Thyroid gland (tissue), 4 donors: Measurements from ENCODE around the gene AATF. TPM values are rescaled to one million over a fixed set of nuclear protein-coding genes. Genes with fewer than 3 reads are reported as not detected.

Experiments used
- DNase-seq, 2 donors: peaks; one replicate each; pipeline ENCODE4 v3.0.0-alpha.2; 2019
- H3K27ac ChIP-seq, 3 donors: fragments of 200-600 bp; sonication (generic); 1 replicate in 2 of 3; 2 replicates in 1 of 3; pipeline ENCODE4 v1.5.1; 2016 to 2019; ENCODE audit warnings: mild to moderate bottlenecking in 1 of 3, moderate library complexity in 1 of 3
- H3K27me3 ChIP-seq: fragments of 200-600 bp; sonication (generic); one replicate; pipeline ENCODE4 v1.5.1; 2019
- H3K36me3 ChIP-seq, 2 donors: fragments of 200-600 bp; sonication (generic); one replicate each; pipeline ENCODE4 v1.5.1; 2016 to 2019
- H3K4me1 ChIP-seq, 2 donors: fragments of 200-600 bp; sonication (generic); one replicate each; pipeline ENCODE4 v1.5.1; 2017 to 2019
- H3K4me3 ChIP-seq, 3 donors: fragments of 200-600 bp; sonication (generic); replicated peaks in 1 of 3; 1 replicate in 2 of 3; 2 replicates in 1 of 3; pipeline ENCODE4 v1.5.1; 2016; ENCODE audit warnings: mild to moderate bottlenecking in 1 of 3
- H3K9me3 ChIP-seq: fragments of 200-600 bp; sonication (generic); one replicate; pipeline ENCODE4 v1.5.1; 2017
- CTCF ChIP-seq, 6 experiments: fragments of 200-600 bp in 3 of 6; fragments of 450-650 bp in 3 of 6; sonication (generic) in 3 of 6; IDR thresholded peaks; one replicate each; pipeline ENCODE4 v1.5.1; 2016 to 2019; ENCODE audit warnings: antibody characterized with exemption in 6 of 6, mild to moderate bottlenecking in 2 of 6, inconsistent platforms in 1 of 6, moderate library complexity in 1 of 6
- POLR2A ChIP-seq, 2 donors: fragments of 450-650 bp; IDR thresholded peaks; one replicate each; pipeline ENCODE4 v1.6.1; 2017; ENCODE audit warnings: antibody characterized with exemption in 2 of 2, mild to moderate bottlenecking in 2 of 2, moderate library complexity in 1 of 2
- WGBS, 2 donors: methylation state at CpG; one replicate each; pipeline ENCODE4 v1.1.5; 2017; 5-methylcytosine and 5-hydroxymethylcytosine counted together
- intact Hi-C: fragments of 100-400 bp; cut with DNase I; formaldehyde crosslinking; loops from one replicate; pipeline ENCODE4 v1.15.1; 2023
- total RNA-seq, 4 donors: library from RNA; depleted of rRNA; stranded (reverse); fragments of >200 nt; gene quantifications; one replicate each; pipeline ENCODE4 v1.2.3, GENCODE V29; 2016

Gene AATF
- total RNA-seq, 4 donors from 2014 or later: 28.5 to 38.9 (median 32.4) TPM

GRCh38 chr17:37090941-37091340, 142.2 kb downstream of the AATF start:
- Histone ChIP-seq H3K27me3 (no peaks in the 10 kb centered on the region), H3K9me3 (no peaks in the 10 kb centered on the region), H3K4me3 (no peak overlapping the region), H3K36me3 (peaks cover 4 to 14% of the 10 kb centered on the region in 2 donors), H3K4me1 (no peaks in the 10 kb centered on the region), H3K27ac (no peak overlapping the region)
- TF ChIP-seq CTCF (IDR thresholded peaks at IDR 0.05) (no peak), POLR2A (IDR thresholded peaks at IDR 0.05) (no peak)
- no peak for DNase-seq
- intact Hi-C loops: no loop called here
- 90 to 91% methylated on average over 3 of the region's 3 CpGs for WGBS, 2 donors

- intact Hi-C loops: no loop called here
- Histone ChIP-seq H3K4me1 (no peaks in the 10 kb centered on the region), H3K36me3 (peaks cover 12 to 20% of the 10 kb centered on the region in 2 donors), H3K9me3 (no peaks in the 10 kb centered on the region), H3K4me3 (no peak overlapping the region), H3K27ac (no peak overlapping the region), H3K27me3 (no peaks in the 10 kb centered on the region)
- DNase-seq: peak in 1 of 2 donors; percentile 12
- 93 to 94% methylated on average over 2 of the region's 2 CpGs for WGBS, 2 donors
- TF ChIP-seq CTCF (IDR thresholded peaks at IDR 0.05) (no peak), POLR2A (IDR thresholded peaks at IDR 0.05) (no peak)
Observed at GRCh38 chr17:37092071-37092470, 143.3 kb downstream of the AATF start.

- intact Hi-C loops: no loop called here
- Histone ChIP-seq H3K9me3 (no peaks in the 10 kb centered on the region), H3K4me1 (no peaks in the 10 kb centered on the region), H3K27me3 (no peaks in the 10 kb centered on the region), H3K4me3 (no peak overlapping the region), H3K27ac (no peak overlapping the region), H3K36me3 (peaks cover 14 to 20% of the 10 kb centered on the region in 2 donors)
- TF ChIP-seq POLR2A (IDR thresholded peaks at IDR 0.05) (no peak), CTCF (IDR thresholded peaks at IDR 0.05) (no peak)
- no peak for DNase-seq
Observed at GRCh38 chr17:37092701-37093100, 143.9 kb downstream of the AATF start.

GRCh38 chr17:37094391-37094790, 145.6 kb downstream of the AATF start:
- WGBS, 2 donors: 77 to 83% methylated on average over 4 of the region's 4 CpGs
- intact Hi-C loops: no loop called here
- TF ChIP-seq CTCF (IDR thresholded peaks at IDR 0.05): no peak
- TF ChIP-seq POLR2A (IDR thresholded peaks at IDR 0.05): no peak
- Histone ChIP-seq H3K27ac (no peak overlapping the region), H3K9me3 (no peaks in the 10 kb centered on the region), H3K27me3 (no peaks in the 10 kb centered on the region), H3K4me3 (no peak overlapping the region), H3K4me1 (no peaks in the 10 kb centered on the region), H3K36me3 (peaks cover 19 to 20% of the 10 kb centered on the region in 2 donors)
- no peak for DNase-seq

- intact Hi-C loops: no loop called here
- H3K27me3 ChIP-seq: no peaks in the 10 kb centered on the region
- TF ChIP-seq CTCF (IDR thresholded peaks at IDR 0.05): no peak
- TF ChIP-seq POLR2A (IDR thresholded peaks at IDR 0.05): no peak
- 90 to 98% methylated on average over 2 of the region's 2 CpGs for WGBS, 2 donors
- H3K4me1 ChIP-seq: no peaks in the 10 kb centered on the region
- H3K4me3 ChIP-seq: no peak overlapping the region
- H3K9me3 ChIP-seq: no peaks in the 10 kb centered on the region
- H3K36me3 ChIP-seq: peaks cover 19 to 20% of the 10 kb centered on the region in 2 donors
- no peak overlapping the region for H3K27ac ChIP-seq
- no peak for DNase-seq
Observed at GRCh38 chr17:37096071-37096470, 147.3 kb downstream of the AATF start.
